Thyroid gland (tissue), 4 donors: ENCODE results near the gene COX8A.

ENCODE experiments used
- POLR2A ChIP-seq, 2 donors: fragments of 450-650 bp; IDR thresholded peaks; one replicate each; pipeline ENCODE4 v1.6.1; 2017; ENCODE audit warnings: antibody characterized with exemption in 2 of 2, mild to moderate bottlenecking in 2 of 2, moderate library complexity in 1 of 2
- TF ChIP-seq, protein P1 (sequence below), 6 experiments: fragments of 200-600 bp in 3 of 6; fragments of 450-650 bp in 3 of 6; sonication (generic) in 3 of 6; IDR thresholded peaks; one replicate each; pipeline ENCODE4 v1.5.1; 2016 to 2019; ENCODE audit warnings: antibody characterized with exemption in 6 of 6, mild to moderate bottlenecking in 2 of 6, inconsistent platforms in 1 of 6, moderate library complexity in 1 of 6

DNA sequence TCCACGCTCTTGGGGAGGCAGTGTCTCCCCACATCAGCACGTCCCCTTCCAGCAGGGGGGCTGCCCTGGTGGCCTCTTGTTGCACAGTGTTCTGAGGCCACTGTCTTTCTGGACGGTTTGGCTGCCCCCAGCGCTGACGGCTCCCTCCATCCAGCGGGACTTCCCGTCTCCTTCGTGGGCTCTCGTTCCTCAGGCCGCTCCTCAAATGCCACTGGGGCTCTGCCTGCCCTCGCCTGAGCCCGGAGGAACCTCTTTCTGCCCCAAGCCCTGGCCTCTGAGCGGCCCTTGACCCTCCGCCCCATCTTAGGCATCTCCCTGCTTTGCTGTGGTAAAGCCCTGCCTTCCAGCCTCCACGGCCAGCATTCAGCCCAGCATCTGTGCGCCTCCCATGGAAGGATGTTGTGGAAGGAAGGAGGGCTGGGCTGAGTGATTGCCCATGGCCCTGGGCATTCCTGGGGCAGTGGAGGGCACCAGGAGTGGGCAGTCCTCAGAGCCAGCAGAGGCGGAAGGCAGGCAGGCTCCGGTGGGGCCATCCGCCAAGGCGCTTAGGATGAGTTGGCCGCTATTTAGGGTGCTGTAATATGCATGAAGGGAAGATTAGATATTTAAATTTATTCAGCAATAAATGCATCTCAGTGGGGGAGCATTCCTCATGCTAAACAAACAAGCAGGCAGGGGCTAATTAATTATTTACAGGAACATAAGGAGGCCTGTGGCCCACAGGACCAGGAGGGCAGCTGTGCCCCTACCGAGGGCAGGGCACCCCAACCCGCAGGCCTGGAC is 29.6 kb downstream of the COX8A start:
- no peak for TF ChIP-seq POLR2A (IDR thresholded peaks at IDR 0.05)
- TF ChIP-seq, protein P1, sequence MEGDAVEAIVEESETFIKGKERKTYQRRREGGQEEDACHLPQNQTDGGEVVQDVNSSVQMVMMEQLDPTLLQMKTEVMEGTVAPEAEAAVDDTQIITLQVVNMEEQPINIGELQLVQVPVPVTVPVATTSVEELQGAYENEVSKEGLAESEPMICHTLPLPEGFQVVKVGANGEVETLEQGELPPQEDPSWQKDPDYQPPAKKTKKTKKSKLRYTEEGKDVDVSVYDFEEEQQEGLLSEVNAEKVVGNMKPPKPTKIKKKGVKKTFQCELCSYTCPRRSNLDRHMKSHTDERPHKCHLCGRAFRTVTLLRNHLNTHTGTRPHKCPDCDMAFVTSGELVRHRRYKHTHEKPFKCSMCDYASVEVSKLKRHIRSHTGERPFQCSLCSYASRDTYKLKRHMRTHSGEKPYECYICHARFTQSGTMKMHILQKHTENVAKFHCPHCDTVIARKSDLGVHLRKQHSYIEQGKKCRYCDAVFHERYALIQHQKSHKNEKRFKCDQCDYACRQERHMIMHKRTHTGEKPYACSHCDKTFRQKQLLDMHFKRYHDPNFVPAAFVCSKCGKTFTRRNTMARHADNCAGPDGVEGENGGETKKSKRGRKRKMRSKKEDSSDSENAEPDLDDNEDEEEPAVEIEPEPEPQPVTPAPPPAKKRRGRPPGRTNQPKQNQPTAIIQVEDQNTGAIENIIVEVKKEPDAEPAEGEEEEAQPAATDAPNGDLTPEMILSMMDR (IDR thresholded peaks at IDR 0.05): no peak
